Prostate gland (tissue), 2 donors: Measurements from ENCODE around the gene TNK1. TPM values are rescaled to one million over a fixed set of nuclear protein-coding genes. Genes with fewer than 3 reads are reported as not detected.

Source experiments
- DNase-seq: peaks from one replicate; pipeline ENCODE4 v3.0.0-alpha.2; 2019; ENCODE audit warnings: low spot score
- H3K27ac ChIP-seq, 2 donors: fragments of 200-600 bp; sonication (generic); 2 replicates each; pipeline ENCODE4 v1.5.1; 2017 to 2019
- H3K27me3 ChIP-seq: fragments of 200-600 bp; sonication (generic); replicated peaks from 2 replicates; pipeline ENCODE4 v1.5.1; 2019; ENCODE audit not compliant: insufficient read depth
- H3K36me3 ChIP-seq, 2 donors: fragments of 200-600 bp; sonication (generic); 1 replicate in 1 of 2; 2 replicates in 1 of 2; pipeline versions ENCODE4 v1.5.1 to v1.8.1; 2017 to 2019
- H3K4me1 ChIP-seq: fragments of 200-600 bp; sonication (generic); replicated peaks from 2 replicates; pipeline ENCODE4 v1.5.1; 2019
- H3K4me3 ChIP-seq, 2 donors: fragments of 200-600 bp; sonication (generic); 2 replicates each; pipeline ENCODE4 v1.5.1; 2017 to 2019
- H3K9me3 ChIP-seq: fragments of 200-600 bp; sonication (generic); 2 replicates; pipeline ENCODE4 v1.5.1; 2017
- POLR2A ChIP-seq: fragments of 450-650 bp; IDR thresholded peaks from one replicate; pipeline ENCODE4 v1.6.1; 2016; ENCODE audit warnings: antibody characterized with exemption, mild to moderate bottlenecking
- POLR2AphosphoS5 ChIP-seq: sonication (generic); formaldehyde crosslinking; IDR thresholded peaks from one replicate; pipeline ENCODE4 v1.6.1; 2017; ENCODE audit warnings: antibody characterized with exemption
- WGBS: methylation state at CpG from one replicate; pipeline ENCODE4 v1.1.5; 2018; 5-methylcytosine and 5-hydroxymethylcytosine counted together
- intact Hi-C: fragments of 100-400 bp; cut with DNase I; formaldehyde crosslinking; loops from one replicate; pipeline ENCODE4 v1.14.2; 2022
- total RNA-seq, 2 donors: library from RNA; depleted of rRNA; stranded (reverse); fragments of >200 nt; gene quantifications; one replicate each; pipeline ENCODE4 v1.1.0, GENCODE V29; 2016
- TF ChIP-seq, protein P1 (sequence below), 4 experiments: fragments of 200-600 bp in 2 of 4; fragments of 450-650 bp in 2 of 4; sonication (generic) in 2 of 4; IDR thresholded peaks; 1 replicate in 3 of 4; 2 replicates in 1 of 4; pipeline ENCODE4 v1.5.1; 2016 to 2019; ENCODE audit warnings: antibody characterized with exemption in 4 of 4, mild to moderate bottlenecking in 2 of 4, moderate library complexity in 2 of 4

The TNK1 gene
- total RNA-seq, 2 donors from 2014 or later, result 9.9 to 28.4 TPM

DNA sequence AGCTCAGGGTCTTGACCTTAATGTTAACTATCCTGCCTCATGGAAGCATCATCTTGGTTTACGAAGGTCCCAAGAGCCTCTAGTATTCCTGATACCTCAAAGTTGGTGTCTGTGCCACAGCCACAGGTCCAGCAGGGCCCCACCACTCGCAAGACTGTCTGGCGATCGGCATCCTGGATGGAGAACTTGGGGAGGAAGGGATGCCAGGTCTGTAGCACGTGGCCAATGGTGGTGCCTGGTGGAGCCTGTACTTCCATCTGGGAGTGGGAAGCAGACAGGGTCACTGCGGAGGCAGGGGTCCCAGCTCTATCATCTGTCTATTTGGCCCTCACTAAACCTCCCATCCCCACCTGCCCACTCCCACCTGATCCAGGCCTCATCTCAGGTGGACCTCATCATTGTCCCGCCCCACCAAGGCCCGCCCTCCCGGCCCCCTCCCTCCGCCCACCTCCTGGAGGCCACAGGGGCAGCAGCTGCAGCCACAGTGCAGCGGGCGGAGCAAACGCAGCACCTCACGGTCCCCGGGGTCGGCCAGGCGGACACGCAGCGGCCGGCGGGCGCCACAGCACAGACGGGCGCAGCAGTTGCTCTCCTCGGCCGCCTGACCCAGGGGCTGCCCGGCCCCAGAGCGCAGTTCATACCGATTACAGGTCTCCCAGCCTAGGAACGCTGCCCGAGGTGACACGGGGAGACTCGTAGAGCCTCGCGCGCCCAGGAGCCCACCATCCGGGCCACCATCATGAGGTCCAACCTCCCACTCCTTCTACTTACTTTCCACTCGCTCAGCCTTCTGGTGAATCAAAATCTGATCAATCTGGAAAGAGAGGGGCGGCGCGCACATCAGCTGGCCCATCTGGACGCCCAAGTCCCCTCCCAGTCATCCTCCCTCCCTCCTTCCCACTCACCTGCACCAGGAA lies 12.1 kb downstream of the TNK1 start:
- Histone ChIP-seq H3K9me3 (no peaks in the 10 kb centered on the region), H3K27ac (peak overlapping the region in 1 of 2 donors; percentile 74), H3K4me3 (peak overlapping the region; percentile 48 to 62), H3K36me3 (peaks cover 0 to 10% of the 10 kb centered on the region in 2 donors), H3K27me3 (no peaks in the 10 kb centered on the region), H3K4me1 (no peaks in the 10 kb centered on the region)
- intact Hi-C loops, result loop anchor here (5.0 kb wide), 1 partner anchor 41 kb away; the partner anchor contains the start of gene KCTD11
- no peak for DNase-seq
- TF ChIP-seq, protein P1, sequence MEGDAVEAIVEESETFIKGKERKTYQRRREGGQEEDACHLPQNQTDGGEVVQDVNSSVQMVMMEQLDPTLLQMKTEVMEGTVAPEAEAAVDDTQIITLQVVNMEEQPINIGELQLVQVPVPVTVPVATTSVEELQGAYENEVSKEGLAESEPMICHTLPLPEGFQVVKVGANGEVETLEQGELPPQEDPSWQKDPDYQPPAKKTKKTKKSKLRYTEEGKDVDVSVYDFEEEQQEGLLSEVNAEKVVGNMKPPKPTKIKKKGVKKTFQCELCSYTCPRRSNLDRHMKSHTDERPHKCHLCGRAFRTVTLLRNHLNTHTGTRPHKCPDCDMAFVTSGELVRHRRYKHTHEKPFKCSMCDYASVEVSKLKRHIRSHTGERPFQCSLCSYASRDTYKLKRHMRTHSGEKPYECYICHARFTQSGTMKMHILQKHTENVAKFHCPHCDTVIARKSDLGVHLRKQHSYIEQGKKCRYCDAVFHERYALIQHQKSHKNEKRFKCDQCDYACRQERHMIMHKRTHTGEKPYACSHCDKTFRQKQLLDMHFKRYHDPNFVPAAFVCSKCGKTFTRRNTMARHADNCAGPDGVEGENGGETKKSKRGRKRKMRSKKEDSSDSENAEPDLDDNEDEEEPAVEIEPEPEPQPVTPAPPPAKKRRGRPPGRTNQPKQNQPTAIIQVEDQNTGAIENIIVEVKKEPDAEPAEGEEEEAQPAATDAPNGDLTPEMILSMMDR (IDR thresholded peaks at IDR 0.05), result no peak
- TF ChIP-seq POLR2A (no peak), POLR2AphosphoS5 (no peak)
- 56% methylated on average over 41 of the region's 42 CpGs for WGBS

DNA sequence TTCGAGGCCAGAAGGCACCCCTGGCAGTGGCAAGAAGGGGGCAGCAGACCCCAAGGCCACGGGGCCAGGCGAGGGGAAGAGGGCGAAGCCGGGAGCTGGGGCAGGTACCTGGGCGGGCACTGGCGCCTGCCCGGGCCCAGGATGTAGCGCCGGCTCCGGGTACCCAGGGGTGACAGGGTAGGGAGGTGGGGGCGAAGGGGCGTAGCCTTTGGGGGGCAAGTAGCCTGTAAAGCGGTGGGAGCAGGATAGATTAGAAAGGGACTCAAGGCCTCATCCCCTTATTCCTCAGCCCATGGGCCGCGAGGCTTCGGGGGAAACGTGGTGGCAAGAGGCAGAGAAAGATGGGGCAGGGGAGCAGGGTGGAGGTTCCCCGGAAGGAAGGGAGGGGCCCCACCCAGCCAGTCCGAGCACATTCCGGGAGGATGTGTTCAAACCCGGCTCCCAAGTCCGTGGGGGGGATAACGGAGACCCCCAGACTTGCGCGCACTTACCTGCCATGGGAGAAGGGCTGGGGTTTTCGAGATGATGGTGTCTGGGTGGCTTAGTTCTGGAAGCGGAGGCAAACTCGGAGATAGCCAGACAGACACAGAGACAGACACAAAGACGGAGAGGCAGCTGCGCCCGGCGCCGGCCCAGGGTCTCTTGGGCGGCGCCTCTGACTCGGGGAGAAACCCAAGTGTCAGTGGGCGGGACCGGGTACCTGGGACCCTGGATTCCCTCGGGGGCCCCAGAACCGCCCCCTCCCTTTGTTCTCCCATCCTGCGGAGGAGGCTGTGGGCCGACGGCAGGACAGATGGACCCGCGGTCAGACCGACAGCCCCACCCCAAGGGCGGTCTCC lies 12.9 kb downstream of the TNK1 start:
- Histone ChIP-seq H3K36me3 (peaks cover 0 to 10% of the 10 kb centered on the region in 2 donors), H3K9me3 (no peaks in the 10 kb centered on the region), H3K4me3 (peak overlapping the region; percentile 48 to 62), H3K27me3 (no peaks in the 10 kb centered on the region), H3K4me1 (no peaks in the 10 kb centered on the region), H3K27ac (peak overlapping the region; percentile 74 to 87)
- no peak for DNase-seq
- intact Hi-C loops, result loop anchor here (5.0 kb wide), 1 partner anchor 42 kb away; the partner anchor contains the start of gene KCTD11
- WGBS, result 4% methylated on average over 45 of the region's 48 CpGs
- no peak for TF ChIP-seq POLR2AphosphoS5
- TF ChIP-seq POLR2A, result no peak
- TF ChIP-seq, protein P1 (IDR thresholded peaks at IDR 0.05), result no peak

DNA sequence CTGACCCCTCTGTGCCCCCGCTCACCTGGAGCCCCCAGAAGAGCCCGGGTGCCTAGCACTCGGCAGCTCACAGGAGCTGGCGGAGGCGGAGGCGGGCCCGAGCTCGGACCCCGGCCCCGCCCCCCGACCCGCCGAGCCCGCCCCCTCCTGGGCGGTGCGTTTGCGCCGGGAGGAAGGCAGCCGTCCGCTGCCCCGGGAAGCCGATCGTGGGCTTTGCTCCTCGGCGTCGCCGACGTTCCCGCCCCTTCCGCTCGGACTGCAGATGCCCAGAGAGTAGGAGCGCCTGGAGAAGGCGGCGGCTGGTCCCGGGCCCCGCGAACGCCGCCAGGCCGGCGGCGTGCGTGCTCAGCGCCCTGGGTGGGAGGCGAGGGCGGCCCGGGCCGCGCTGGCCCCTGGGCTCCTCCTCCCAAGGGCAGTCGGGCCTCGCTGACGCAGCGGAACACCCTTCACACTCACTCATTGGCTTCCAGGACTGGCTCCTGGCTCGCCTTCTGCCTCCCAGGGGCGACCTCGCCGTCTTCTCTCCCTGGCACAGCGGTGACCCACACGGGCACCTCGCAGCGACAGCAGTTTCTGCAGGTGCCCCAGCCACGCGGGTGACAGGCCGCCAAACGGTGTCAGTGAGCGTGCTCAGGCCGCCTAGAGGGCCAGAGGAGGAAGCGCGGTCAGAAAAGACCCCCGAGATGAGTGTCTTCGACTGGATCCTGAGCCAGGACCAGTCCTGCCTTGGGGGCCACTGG lies 13.7 kb downstream of the TNK1 start, which contains the start of gene PLSCR3:
PLSCR3 (minus strand) TSS at position 74 of the 740 bp plus-strand sequence. CDS start 415 bp downstream, outside the sequence.
- H3K36me3 ChIP-seq, result peaks cover 0 to 8% of the 10 kb centered on the region in 2 donors
- no peaks in the 10 kb centered on the region for H3K9me3 ChIP-seq
- peak; percentile 80 for DNase-seq
- WGBS, result under 1% methylated on average over 59 of the region's 71 CpGs
- intact Hi-C loops, result loop anchor here (5.0 kb wide), 1 partner anchor 42 kb away; the partner anchor contains the start of gene KCTD11
- peak within 1 kb of the TSS; percentile 74 to 87 for H3K27ac ChIP-seq
- no peaks in the 10 kb centered on the region for H3K4me1 ChIP-seq
- no peaks in the 10 kb centered on the region for H3K27me3 ChIP-seq
- TF ChIP-seq, protein P1 (IDR thresholded peaks at IDR 0.05), result peak; percentile 15 to 50 (median 38)
- TF ChIP-seq POLR2AphosphoS5 (peak; percentile 71), POLR2A (peak; percentile 89)
- H3K4me3 ChIP-seq, result peak within 1 kb of the TSS; percentile 48 to 62

DNA sequence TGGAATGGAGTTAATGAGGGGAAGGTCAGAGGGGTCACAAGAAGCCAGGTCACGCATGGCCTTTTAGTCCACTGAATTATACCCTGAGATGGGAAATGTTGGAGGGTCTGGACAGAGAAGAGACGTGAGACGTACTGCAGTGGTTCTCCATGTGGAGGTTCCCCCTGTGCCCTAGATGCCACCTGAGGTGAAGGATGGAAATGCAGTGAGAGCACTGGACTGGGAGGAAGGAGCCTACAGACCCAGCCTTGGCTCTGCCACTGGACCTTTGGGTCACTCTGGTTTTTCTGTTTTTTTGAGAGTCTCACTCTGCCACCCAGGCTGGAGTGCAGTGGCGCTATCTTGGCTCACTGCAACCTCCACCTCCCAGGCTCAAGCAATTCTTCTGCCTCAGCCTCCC lies 15.3 kb downstream of the TNK1 start:
- no peaks in the 10 kb centered on the region for H3K4me1 ChIP-seq
- TF ChIP-seq POLR2A, result no peak
- TF ChIP-seq, protein P1 (IDR thresholded peaks at IDR 0.05), result no peak
- no peak for TF ChIP-seq POLR2AphosphoS5
- H3K4me3 ChIP-seq, result no peak overlapping the region
- peaks cover 0 to 4% of the 10 kb centered on the region in 2 donors for H3K36me3 ChIP-seq
- 92% methylated on average over 4 of the region's 4 CpGs for WGBS
- intact Hi-C loops, result no loop called here
- no peak overlapping the region for H3K27ac ChIP-seq
- DNase-seq, result no peak
- H3K27me3 ChIP-seq, result no peaks in the 10 kb centered on the region
- H3K9me3 ChIP-seq, result no peaks in the 10 kb centered on the region
